HepG2 (cell line): ENCODE data around the gene EIF4ENIF1. TPM values are rescaled to one million over a fixed set of nuclear protein-coding genes. Genes with fewer than 3 reads are reported as not detected.

Experiments used
- BCL6 ChIP-seq: IDR thresholded peaks from 2 replicates; pipeline ENCODE4 v1.6.1; 2016; ENCODE audit warnings: missing genetic modification reagents, missing compliant biosample characterization
- DR1 ChIP-seq: sonication (generic); formaldehyde crosslinking; IDR thresholded peaks from 2 replicates; pipeline ENCODE4 v1.8.0; 2021; ENCODE audit warnings: mild to moderate bottlenecking, missing genetic modification reagents, inconsistent platforms
- ESRRA ChIP-seq: sonication (generic); formaldehyde crosslinking; IDR thresholded peaks from 2 replicates; pipeline ENCODE4 v1.5.1; 2020; ENCODE audit warnings: mild to moderate bottlenecking, low read depth, missing genetic modification reagents
- ETV5 ChIP-seq: IDR thresholded peaks from 2 replicates; pipeline ENCODE4 v1.6.1; 2018; ENCODE audit warnings: missing biosample characterization, missing genetic modification reagents, inconsistent platforms, borderline replicate concordance
- FOXP1 ChIP-seq, 2 experiments: fragments of 450-650 bp in 1 of 2; IDR thresholded peaks; 2 replicates each; pipeline ENCODE4 v1.6.1; 2017 to 2018; ENCODE audit warnings: antibody characterized with exemption in 1 of 2
- KAT7 ChIP-seq: IDR thresholded peaks from 2 replicates; pipeline ENCODE4 v1.6.1; 2018; ENCODE audit warnings: borderline replicate concordance, missing compliant biosample characterization
- KDM4B ChIP-seq: sonication (generic); formaldehyde crosslinking; IDR thresholded peaks from 2 replicates; pipeline ENCODE4 v1.4.0; 2020; ENCODE audit warnings: missing genetic modification reagents
- MTA3 ChIP-seq: sonication (generic); formaldehyde crosslinking; IDR thresholded peaks from 2 replicates; pipeline ENCODE4 v1.4.0; 2020; ENCODE audit warnings: missing genetic modification reagents
- NCOA1 ChIP-seq: sonication (generic); formaldehyde crosslinking; IDR thresholded peaks from 2 replicates; pipeline ENCODE4 v1.9.0; 2021; ENCODE audit warnings: missing genetic modification reagents
- NFKB2 ChIP-seq: sonication (generic); formaldehyde crosslinking; IDR thresholded peaks from 2 replicates; pipeline ENCODE4 v1.4.0; 2020; ENCODE audit warnings: missing genetic modification reagents, borderline replicate concordance
- NR2F6 ChIP-seq, 2 experiments: IDR thresholded peaks; 2 replicates each; pipeline ENCODE4 v1.6.1; 2016; ENCODE audit warnings: antibody characterized with exemption in 1 of 2, mild to moderate bottlenecking in 1 of 2
- YEATS4 ChIP-seq: sonication (generic); formaldehyde crosslinking; IDR thresholded peaks from 2 replicates; pipeline ENCODE4 v1.4.0; 2020; ENCODE audit warnings: missing genetic modification reagents, borderline replicate concordance
- ZNF460 ChIP-seq: sonication (generic); formaldehyde crosslinking; IDR thresholded peaks from 2 replicates; pipeline ENCODE4 v1.5.1; 2020; ENCODE audit warnings: missing genetic modification reagents, mild to moderate bottlenecking, borderline replicate concordance
- ZNF720 ChIP-seq: sonication (generic); formaldehyde crosslinking; IDR thresholded peaks from 2 replicates; pipeline ENCODE4 v1.4.0; 2020; ENCODE audit warnings: missing genetic modification reagents
- ZNF781 ChIP-seq: sonication (generic); formaldehyde crosslinking; IDR thresholded peaks from 2 replicates; pipeline ENCODE4 v1.5.1; 2020; ENCODE audit warnings: borderline replicate concordance, mild to moderate bottlenecking, missing genetic modification reagents; ENCODE audit errors: not compliant biosample characterization
- ZNF83 ChIP-seq: sonication (generic); formaldehyde crosslinking; IDR thresholded peaks from 2 replicates; pipeline ENCODE4 v1.4.0; 2020; ENCODE audit warnings: missing genetic modification reagents, mild to moderate bottlenecking, borderline replicate concordance
- polyA plus RNA-seq, 8 experiments: library from polyadenylated mRNA; depleted of rRNA in 3 of 8; stranded (reverse) in 7 of 8; unstranded in 1 of 8; fragments of >200 nt; fragmentation: Illumina TruSeq in 4 of 8; extraction: Trizol in 4 of 8; gene quantifications; 2 replicates each; pipeline versions ENCODE4 v1.2.1 to v1.2.3, GENCODE V29; 2011 to 2016; ENCODE audit warnings: low read depth in 4 of 8, missing spikeins in 1 of 8, mixed read lengths in 1 of 8; ENCODE audit not compliant: insufficient read depth in 1 of 8
- total RNA-seq, 5 experiments: library from RNA; depleted of rRNA; stranded (reverse); fragments of >200 nt; fragmentation: Illumina TruSeq; extraction: Trizol; gene quantifications; 2 replicates each; pipeline ENCODE4 v1.2.3, GENCODE V29; 2016; ENCODE audit warnings: low read depth in 1 of 5
- TF ChIP-seq, protein P1 (sequence below): sonication (generic); formaldehyde crosslinking; IDR thresholded peaks from 2 replicates; pipeline ENCODE4 v1.8.0; 2022; ENCODE audit warnings: missing genetic modification reagents, mild to moderate bottlenecking, borderline replicate concordance
- TF ChIP-seq, protein P2 (sequence below): IDR thresholded peaks from 2 replicates; pipeline ENCODE4 v1.6.1; 2016; ENCODE audit warnings: missing genetic modification reagents, missing compliant biosample characterization
- TF ChIP-seq, protein P3 (sequence below): sonication (generic); formaldehyde crosslinking; IDR thresholded peaks from 2 replicates; pipeline ENCODE4 v1.4.0; 2020; ENCODE audit warnings: missing genetic modification reagents, mild to moderate bottlenecking, borderline replicate concordance
- TF ChIP-seq, protein P4 (sequence below): fragments of 450-650 bp; IDR thresholded peaks from 2 replicates; pipeline ENCODE4 v1.6.1; 2017
- TF ChIP-seq, protein P5 (sequence below): sonication (generic); formaldehyde crosslinking; conservative IDR thresholded peaks from 2 replicates; pipeline ENCODE4 v1.8.0; 2022; ENCODE audit warnings: low read depth, missing genetic modification reagents

The EIF4ENIF1 gene
- total and polyA plus RNA-seq, 2 of the 13 experiments (the other 11 are each of a cell fraction or from before 2014, with no cell fraction given): 11.9 to 12.3 TPM

DNA sequence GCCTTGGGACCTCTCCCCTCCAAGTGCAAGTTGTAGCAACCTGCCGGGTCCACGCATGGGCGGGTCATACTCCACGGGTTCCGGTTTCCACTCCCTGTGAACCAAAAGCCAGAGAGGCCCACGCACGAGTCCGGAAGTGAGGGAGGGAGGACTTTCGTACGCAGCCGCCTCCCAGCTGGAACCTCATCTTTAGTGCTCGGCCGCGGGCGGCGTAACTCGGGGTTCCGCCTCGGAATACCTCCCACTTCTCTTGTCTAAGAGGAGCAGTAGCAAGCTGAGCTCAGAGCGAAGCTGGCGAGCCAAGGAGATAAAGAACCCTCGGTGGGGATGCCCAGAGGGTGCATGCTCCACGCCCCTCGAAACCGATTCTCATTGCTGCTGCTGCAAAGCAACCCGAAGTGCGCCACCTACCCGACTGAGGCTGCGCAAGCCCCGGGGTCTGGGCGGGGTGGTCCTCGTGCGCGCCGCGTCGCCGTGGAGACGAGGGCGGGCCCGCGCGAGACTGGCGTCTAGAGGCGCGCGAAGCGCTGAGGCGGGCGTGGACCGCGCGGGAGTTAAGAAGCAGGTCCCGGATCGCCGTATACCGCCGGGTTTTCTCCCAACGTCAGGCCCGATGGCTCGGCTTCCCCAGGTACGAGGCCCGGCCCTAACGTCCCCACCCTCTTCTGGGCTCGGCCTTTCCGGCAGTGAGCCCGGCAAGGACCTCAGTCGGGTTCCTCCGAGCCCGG lies 6.5 kb upstream of the EIF4ENIF1 start, which contains the start of gene SFI1 (continued):
- TF ChIP-seq, protein P1, sequence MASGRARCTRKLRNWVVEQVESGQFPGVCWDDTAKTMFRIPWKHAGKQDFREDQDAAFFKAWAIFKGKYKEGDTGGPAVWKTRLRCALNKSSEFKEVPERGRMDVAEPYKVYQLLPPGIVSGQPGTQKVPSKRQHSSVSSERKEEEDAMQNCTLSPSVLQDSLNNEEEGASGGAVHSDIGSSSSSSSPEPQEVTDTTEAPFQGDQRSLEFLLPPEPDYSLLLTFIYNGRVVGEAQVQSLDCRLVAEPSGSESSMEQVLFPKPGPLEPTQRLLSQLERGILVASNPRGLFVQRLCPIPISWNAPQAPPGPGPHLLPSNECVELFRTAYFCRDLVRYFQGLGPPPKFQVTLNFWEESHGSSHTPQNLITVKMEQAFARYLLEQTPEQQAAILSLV (CRISPR knock-in tag): 0 out of 2 replicates have a peak, but pooled peaks have one; percentile 84
- TF ChIP-seq, protein P2, sequence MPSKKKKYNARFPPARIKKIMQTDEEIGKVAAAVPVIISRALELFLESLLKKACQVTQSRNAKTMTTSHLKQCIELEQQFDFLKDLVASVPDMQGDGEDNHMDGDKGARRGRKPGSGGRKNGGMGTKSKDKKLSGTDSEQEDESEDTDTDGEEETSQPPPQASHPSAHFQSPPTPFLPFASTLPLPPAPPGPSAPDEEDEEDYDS (CRISPR knock-in tag): no peak
- TF ChIP-seq ZNF460 (CRISPR knock-in tag) (no peak), BCL6 (CRISPR knock-in tag) (no peak), NCOA1 (no peak), ETV5 (peak; percentile 81), NR2F6 (IDR thresholded peaks at IDR 0.05) (no peak), NR2F6 (CRISPR knock-in tag; IDR thresholded peaks at IDR 0.05) (no peak), KAT7 (CRISPR knock-in tag) (no peak), ESRRA (CRISPR knock-in tag) (no peak), FOXP1 (IDR thresholded peaks at IDR 0.05) (no peak), FOXP1 (CRISPR knock-in tag; IDR thresholded peaks at IDR 0.05) (no peak), YEATS4 (peak; percentile 87), NFKB2 (CRISPR knock-in tag) (peak; percentile 85; the same call in 1 of the 2 replicates), ZNF83 (CRISPR knock-in tag) (no peak), KDM4B (CRISPR knock-in tag) (no peak), ZNF720 (no peak), ZNF781 (no peak), MTA3 (CRISPR knock-in tag) (no peak), DR1 (CRISPR knock-in tag) (peak; percentile 33; the same call in 1 of the 2 replicates)
- TF ChIP-seq, protein P3, sequence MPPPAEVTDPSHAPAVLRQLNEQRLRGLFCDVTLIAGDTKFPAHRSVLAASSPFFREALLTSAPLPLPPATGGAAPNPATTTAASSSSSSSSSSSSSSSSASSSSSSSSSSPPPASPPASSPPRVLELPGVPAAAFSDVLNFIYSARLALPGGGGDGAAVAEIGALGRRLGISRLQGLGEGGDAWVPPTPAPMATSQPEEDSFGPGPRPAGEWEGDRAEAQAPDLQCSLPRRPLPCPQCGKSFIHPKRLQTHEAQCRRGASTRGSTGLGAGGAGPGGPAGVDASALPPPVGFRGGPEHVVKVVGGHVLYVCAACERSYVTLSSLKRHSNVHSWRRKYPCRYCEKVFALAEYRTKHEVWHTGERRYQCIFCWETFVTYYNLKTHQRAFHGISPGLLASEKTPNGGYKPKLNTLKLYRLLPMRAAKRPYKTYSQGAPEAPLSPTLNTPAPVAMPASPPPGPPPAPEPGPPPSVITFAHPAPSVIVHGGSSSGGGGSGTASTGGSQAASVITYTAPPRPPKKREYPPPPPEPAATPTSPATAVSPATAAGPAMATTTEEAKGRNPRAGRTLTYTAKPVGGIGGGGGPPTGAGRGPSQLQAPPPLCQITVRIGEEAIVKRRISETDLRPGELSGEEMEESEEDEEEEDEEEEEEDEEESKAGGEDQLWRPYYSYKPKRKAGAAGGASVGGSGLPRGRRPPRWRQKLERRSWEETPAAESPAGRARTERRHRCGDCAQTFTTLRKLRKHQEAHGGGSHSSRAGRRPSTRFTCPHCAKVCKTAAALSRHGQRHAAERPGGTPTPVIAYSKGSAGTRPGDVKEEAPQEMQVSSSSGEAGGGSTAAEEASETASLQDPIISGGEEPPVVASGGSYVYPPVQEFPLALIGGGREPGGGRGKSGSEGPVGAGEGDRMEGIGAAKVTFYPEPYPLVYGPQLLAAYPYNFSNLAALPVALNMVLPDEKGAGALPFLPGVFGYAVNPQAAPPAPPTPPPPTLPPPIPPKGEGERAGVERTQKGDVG (CRISPR knock-in tag): no peak
- TF ChIP-seq, protein P4, sequence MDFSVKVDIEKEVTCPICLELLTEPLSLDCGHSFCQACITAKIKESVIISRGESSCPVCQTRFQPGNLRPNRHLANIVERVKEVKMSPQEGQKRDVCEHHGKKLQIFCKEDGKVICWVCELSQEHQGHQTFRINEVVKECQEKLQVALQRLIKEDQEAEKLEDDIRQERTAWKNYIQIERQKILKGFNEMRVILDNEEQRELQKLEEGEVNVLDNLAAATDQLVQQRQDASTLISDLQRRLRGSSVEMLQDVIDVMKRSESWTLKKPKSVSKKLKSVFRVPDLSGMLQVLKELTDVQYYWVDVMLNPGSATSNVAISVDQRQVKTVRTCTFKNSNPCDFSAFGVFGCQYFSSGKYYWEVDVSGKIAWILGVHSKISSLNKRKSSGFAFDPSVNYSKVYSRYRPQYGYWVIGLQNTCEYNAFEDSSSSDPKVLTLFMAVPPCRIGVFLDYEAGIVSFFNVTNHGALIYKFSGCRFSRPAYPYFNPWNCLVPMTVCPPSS: no peak
- TF ChIP-seq, protein P5, sequence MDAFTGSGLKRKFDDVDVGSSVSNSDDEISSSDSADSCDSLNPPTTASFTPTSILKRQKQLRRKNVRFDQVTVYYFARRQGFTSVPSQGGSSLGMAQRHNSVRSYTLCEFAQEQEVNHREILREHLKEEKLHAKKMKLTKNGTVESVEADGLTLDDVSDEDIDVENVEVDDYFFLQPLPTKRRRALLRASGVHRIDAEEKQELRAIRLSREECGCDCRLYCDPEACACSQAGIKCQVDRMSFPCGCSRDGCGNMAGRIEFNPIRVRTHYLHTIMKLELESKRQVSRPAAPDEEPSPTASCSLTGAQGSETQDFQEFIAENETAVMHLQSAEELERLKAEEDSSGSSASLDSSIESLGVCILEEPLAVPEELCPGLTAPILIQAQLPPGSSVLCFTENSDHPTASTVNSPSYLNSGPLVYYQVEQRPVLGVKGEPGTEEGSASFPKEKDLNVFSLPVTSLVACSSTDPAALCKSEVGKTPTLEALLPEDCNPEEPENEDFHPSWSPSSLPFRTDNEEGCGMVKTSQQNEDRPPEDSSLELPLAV (CRISPR knock-in tag): no peak
